HG03432 (cell line): ENCODE measurements around the gene PDE11A.

Experiments used
- ATAC-seq: cut with Tn5 transposase; IDR thresholded peaks from one replicate; pipeline ENCODE4 v1.9.1; 2021; ENCODE audit warnings: mild to moderate bottlenecking, moderate library complexity; ENCODE audit not compliant: unreplicated experiment

PDE11A gene

DNA sequence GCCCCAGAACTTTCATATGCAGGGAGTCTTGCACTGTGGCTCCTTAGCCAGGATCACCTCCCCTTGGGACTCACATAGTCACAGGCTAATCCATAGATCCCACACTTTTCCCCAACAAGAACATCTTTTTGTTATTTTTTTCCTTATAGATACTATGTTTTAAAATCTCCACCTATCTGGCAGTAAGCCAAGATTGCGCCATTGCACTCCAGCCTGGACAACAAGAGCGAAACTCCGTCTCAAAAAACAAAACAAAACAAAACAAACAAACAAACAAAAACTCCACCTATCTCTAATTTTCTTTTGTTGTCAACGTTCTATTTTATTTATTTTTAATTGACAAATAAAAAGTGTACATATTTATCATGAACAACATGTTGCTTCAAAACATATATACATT is 141.7 kb downstream of the PDE11A start:
- no peak for ATAC-seq

- no peak for ATAC-seq
Observed at GRCh38 chr2:177929662-177930522, 142.7 kb downstream of the PDE11A start.

- no peak for ATAC-seq
Observed at GRCh38 chr2:177923323-177923722, 149.3 kb downstream of the PDE11A start.

DNA sequence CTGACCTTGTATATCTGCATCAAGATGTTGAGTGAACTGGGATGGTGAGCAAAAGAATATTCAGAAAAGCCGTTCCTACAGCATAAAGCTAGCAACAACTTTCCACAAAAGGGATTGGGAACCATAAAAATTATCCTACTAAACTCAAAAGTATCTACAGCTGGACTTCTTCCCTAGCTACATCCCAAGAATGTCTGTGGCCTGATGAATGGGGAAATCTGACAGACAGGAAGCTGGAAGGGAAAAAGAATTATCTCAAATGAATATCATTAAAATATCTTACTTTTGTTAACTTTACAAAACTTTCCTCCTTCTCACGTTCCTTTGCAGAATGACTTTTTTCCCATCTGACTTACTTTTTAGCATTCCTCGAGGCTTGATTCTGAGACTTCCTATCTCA is 150.9 kb downstream of the PDE11A start:
- no peak for ATAC-seq

DNA sequence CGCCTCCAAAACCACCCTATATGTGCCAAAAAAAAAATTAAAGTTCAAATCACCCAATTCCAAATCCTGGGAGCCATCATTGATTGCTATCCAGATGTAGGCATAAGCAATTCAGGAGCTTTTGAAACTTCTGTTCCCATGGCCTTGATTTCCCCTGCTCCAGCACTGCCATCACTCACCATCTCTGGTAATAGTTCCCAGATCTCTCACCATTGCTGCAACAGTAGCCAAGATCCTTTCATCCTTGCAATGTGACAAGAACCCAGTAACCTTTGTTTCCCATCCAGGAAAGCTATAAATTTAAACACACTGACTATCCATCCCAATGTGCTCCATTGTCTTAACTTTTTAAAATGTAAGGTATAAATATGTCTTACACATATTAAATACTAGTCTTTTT is 155.4 kb downstream of the PDE11A start:
- ATAC-seq: no peak

DNA sequence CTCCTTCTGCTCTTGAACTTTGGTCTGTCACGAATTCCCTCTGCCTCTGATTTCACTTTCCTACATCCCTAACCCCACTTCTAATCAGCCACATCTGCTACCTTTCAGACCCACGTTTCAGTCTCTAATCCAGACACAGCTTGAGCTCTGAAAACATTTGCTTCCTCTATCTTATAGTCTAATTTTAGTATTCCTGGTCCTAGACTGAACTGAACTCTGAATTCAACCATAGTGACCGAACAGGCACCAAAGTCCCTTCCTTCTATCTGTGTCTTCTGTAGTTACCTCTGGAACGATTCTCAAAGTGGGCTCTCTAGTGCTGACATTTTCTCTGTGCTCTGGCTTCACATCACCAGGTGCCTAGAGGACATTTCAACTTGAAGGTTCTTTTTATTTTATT is 156.2 kb downstream of the PDE11A start:
- no peak for ATAC-seq

GRCh38 chr2:177914247-177914646 is 158.3 kb downstream of the PDE11A start:
- ATAC-seq: no peak

GRCh38 chr2:177909962-177910361 is 162.6 kb downstream of the PDE11A start:
- ATAC-seq: no peak

GRCh38 chr2:177908824-177909223 is 163.8 kb downstream of the PDE11A start:
- no peak for ATAC-seq

DNA sequence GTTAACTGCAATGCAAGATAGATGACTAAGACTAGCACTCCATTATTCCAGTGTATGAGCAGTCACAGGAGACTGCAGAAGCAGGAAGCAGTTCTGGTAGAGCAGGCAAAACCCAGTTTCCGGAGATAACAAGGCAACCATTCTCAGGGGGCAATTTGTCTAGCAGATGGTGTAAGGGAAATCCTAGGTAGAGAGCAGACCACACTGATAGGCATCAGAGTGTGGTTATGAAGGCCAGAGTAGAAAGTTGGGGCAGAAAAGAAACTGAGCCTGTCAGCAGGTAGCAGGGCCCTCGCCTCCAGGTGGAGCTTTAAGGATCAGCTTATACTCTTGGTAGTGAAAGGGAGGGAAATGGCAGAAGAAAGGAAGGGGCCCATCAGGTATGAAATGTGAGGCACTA is 164.4 kb downstream of the PDE11A start:
- ATAC-seq: peak; percentile 31

DNA sequence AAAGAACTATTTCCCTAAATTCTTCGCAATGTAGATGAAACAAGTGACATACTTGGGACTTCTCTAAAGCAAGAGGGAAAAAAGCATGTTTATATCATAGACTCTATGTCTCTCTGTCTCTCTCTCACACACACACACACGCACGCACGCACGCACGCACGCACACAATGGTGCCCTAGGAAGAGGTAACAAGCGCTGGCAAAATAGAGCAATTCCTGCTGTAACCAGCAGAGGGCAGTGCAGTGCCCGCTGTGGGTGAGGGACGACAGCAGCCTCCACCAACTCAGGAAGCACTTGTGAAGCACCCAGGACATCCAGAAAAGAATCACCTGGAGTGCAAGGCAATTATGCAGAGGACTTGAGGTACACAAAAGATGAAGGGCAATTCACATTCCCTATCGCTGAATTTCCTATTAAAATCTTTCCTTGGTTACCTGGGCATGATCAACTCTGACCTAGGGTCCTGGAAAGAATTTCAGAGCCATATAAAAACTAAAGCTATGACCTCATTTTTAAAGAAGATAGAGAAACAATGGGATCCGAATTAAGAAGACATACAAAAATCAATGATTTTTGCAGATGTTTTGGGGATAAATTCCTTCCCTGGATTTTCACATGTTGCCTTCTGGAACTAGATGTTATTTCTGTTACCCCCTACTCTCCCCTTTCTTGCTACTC is 166.4 kb downstream of the PDE11A start:
- ATAC-seq: peak; percentile 93

DNA sequence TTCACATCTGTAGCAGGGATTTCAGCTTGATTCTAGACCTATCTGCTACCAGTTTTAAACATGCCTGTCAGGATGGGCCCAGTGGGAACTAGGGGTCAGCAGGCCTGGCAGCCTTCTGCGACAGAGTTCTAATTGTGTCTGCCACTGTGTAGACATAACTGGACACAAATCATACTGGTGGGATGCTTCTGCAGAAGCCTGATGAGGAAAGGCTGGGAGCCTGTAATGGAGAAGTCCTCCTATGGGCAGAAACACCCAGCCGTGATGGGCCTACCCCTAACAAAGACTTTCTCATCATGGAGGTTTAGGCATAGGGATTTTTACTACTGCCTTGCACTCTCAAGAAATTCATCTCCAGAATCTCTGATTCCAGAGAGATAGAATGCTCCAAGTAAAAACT is 166.9 kb downstream of the PDE11A start:
- peak; percentile 9 for ATAC-seq

- ATAC-seq: no peak
Observed at GRCh38 chr2:177902395-177903163, 170.0 kb downstream of the PDE11A start.

- no peak for ATAC-seq
Observed at GRCh38 chr2:177900082-177900481, 172.5 kb downstream of the PDE11A start.

DNA sequence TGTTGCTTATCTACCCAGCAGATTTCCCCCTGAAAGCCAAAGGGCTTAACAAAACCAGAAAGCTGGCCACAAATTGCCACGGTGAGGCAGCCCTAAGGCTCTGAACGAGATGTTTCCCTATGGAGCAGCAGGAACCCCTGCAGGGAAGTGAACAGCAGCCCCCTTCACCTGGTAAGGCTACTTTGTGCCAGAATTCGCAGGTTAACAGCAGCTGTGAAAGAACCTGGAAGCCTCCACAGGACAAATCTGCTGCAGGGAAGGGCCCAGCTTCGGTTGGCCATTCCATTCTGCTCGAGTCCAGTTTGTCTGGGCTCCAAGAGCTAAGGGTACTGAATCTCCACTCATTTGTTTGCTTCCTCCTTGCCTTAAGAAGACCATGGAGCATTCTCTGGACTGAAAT is 175.3 kb downstream of the PDE11A start:
- ATAC-seq: no peak

DNA sequence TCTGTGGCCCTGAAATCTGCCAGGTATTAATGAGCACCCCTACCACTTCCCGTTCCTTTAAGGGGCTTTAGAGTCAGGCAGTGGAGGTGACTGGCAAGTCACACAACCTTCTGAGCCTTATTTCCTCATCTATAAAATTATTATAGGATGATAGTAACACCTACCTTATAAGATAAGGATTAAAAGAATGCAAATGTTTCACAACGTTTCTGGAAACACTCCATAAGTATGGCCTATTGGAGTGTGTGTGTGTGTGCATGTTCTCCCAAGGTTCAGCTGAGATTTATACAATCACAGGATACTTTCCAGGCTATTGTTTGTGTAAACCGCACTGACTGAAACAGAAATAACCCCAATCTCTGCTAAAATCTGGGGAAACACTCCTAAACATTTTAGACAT is 176.0 kb downstream of the PDE11A start:
- no peak for ATAC-seq

- no peak for ATAC-seq
Observed at GRCh38 chr2:177894546-177894945, 178.0 kb downstream of the PDE11A start.

- no peak for ATAC-seq
Observed at GRCh38 chr2:177893880-177894279, 178.7 kb downstream of the PDE11A start.

- ATAC-seq: no peak
Observed at GRCh38 chr2:177891533-177891932, 181.0 kb downstream of the PDE11A start.

- ATAC-seq: no peak
Observed at GRCh38 chr2:177889818-177890460, 182.6 kb downstream of the PDE11A start.

GRCh38 chr2:177888581-177888980 is 184.0 kb downstream of the PDE11A start:
- no peak for ATAC-seq
